GM06990 (cell line): ENCODE measurements around the gene RSBN1L.

ENCODE experiments used
- DNase-seq: peaks from one replicate; pipeline ENCODE4 v3.0.0-alpha.2; 2011; ENCODE audit not compliant: insufficient read length; ENCODE audit errors: extremely low read depth
- H3K27me3 ChIP-seq: replicated peaks from 2 replicates; pipeline ENCODE4 v1.6.0; 2011; ENCODE audit warnings: low read length; ENCODE audit not compliant: control insufficient read depth, insufficient read depth
- H3K36me3 ChIP-seq: 2 replicates; pipeline ENCODE4 v1.5.1; 2011; ENCODE audit warnings: low read length; ENCODE audit not compliant: control insufficient read depth, insufficient read depth
- H3K4me3 ChIP-seq: replicated peaks from 2 replicates; pipeline ENCODE4 v1.5.1; 2011; ENCODE audit warnings: low read depth, mild to moderate bottlenecking, control low read depth, low read length
- TF ChIP-seq, protein P1 (sequence below): IDR thresholded peaks from 2 replicates; pipeline ENCODE4 v1.5.1; 2011; ENCODE audit warnings: low read length, control low read depth, mild to moderate bottlenecking, inconsistent platforms; ENCODE audit not compliant: insufficient read depth, poor library complexity, severe bottlenecking

The RSBN1L gene

GRCh38 chr7:77820967-77821366 lies 124.7 kb downstream of the RSBN1L start:
- Histone ChIP-seq H3K4me3 (no peak overlapping the region), H3K27me3 (no peaks in the 10 kb centered on the region), H3K36me3 (no peaks in the 10 kb centered on the region)
- no peak for DNase-seq
- TF ChIP-seq, protein P1, sequence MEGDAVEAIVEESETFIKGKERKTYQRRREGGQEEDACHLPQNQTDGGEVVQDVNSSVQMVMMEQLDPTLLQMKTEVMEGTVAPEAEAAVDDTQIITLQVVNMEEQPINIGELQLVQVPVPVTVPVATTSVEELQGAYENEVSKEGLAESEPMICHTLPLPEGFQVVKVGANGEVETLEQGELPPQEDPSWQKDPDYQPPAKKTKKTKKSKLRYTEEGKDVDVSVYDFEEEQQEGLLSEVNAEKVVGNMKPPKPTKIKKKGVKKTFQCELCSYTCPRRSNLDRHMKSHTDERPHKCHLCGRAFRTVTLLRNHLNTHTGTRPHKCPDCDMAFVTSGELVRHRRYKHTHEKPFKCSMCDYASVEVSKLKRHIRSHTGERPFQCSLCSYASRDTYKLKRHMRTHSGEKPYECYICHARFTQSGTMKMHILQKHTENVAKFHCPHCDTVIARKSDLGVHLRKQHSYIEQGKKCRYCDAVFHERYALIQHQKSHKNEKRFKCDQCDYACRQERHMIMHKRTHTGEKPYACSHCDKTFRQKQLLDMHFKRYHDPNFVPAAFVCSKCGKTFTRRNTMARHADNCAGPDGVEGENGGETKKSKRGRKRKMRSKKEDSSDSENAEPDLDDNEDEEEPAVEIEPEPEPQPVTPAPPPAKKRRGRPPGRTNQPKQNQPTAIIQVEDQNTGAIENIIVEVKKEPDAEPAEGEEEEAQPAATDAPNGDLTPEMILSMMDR, result no peak

- Histone ChIP-seq H3K27me3 (no peaks in the 10 kb centered on the region), H3K36me3 (no peaks in the 10 kb centered on the region), H3K4me3 (no peak overlapping the region)
- no peak for DNase-seq
- TF ChIP-seq, protein P1, result no peak
These were observed 126.0 kb downstream of the RSBN1L start for GRCh38 chr7:77822269-77822668.

GRCh38 chr7:77823787-77824186 lies 127.5 kb downstream of the RSBN1L start:
- TF ChIP-seq, protein P1, result no peak
- DNase-seq, result no peak
- Histone ChIP-seq H3K27me3 (no peaks in the 10 kb centered on the region), H3K4me3 (0 out of 2 replicates have a peak overlapping the region, but pooled peaks have one; percentile 5), H3K36me3 (no peaks in the 10 kb centered on the region)

DNA sequence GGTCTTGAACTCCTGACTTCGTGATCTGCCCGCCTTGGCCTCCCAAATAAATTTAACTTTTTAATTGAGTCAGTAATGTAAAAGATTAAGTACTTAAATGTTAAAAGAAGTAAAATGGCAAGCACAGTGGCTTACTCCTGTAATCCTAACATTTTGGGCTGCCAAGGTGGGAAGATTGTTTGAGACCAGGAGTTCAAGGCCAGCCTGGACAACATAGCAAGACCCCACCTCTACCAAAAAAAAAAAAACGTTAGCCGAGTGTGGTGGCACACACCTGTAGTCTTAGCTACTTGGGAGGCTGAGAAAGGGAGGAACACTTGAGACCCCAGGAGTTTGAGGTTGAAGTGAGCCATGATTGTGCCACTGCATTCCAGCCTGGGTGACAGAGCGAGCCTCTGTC lies 128.4 kb downstream of the RSBN1L start:
- TF ChIP-seq, protein P1, result no peak
- no peaks in the 10 kb centered on the region for H3K27me3 ChIP-seq
- no peak for DNase-seq
- no peak overlapping the region for H3K4me3 ChIP-seq
- H3K36me3 ChIP-seq, result no peaks in the 10 kb centered on the region

DNA sequence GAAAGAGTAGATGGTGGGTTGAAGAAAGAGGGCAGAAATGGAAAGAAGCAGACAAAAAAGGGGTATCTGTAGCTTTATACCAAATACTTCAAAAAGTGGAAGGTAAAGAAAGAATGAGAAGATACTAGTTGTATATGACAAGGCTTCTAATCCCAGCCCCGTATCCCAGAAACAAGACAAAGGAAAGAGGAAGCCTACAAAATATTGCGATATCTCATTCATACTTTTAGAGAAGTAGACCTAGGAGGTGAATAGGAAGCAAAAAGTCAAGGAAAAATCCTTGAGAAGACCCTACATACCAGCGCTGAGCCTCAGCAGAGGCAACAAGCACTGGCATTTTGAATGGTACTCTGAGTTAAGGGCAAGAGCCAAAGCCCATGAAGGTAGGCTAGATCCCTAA lies 128.9 kb downstream of the RSBN1L start:
- H3K36me3 ChIP-seq, result no peaks in the 10 kb centered on the region

DNA sequence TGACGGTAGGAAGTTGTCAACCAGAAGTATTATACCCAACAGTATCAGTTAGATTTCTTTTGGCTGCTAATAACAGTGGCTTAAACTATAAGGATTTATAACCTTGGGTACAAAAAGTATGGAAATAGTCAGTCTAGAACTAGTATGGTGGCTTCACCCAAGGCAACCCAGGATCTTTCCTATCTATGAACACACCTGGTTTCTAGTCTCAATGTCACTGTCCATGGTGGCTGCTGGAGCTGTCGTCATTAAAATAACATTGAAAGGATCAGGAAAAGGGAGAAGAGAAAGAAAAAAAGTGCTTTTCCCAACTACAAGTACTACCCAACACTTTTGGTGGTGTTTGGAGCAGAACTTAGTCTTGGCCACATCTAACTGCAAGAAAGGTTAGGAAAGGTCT lies 130.0 kb downstream of the RSBN1L start:
- DNase-seq, result no peak
- Histone ChIP-seq H3K27me3 (no peaks in the 10 kb centered on the region), H3K36me3 (no peaks in the 10 kb centered on the region), H3K4me3 (no peak overlapping the region)
- TF ChIP-seq, protein P1, result no peak

More for the DNA sequence above, 128.9 kb downstream of the RSBN1L start:
- DNase-seq, result no peak
- TF ChIP-seq, protein P1, result no peak
- Histone ChIP-seq H3K27me3 (no peaks in the 10 kb centered on the region), H3K4me3 (no peak overlapping the region)
